Hepatocyte (in vitro differentiated cells): ENCODE data around the gene SULT1A2. TPM values are rescaled to one million over a fixed set of nuclear protein-coding genes. Genes with fewer than 3 reads are reported as not detected.

ENCODE experiments used
- DNase-seq: peaks from one replicate; pipeline ENCODE4 v3.0.0-alpha.2; 2016; ENCODE audit warnings: low spot score
- H2AFZ ChIP-seq: fragments of 200-600 bp; sonication (generic); 2 replicates; pipeline ENCODE4 v1.6.0; 2016; ENCODE audit warnings: antibody characterized with exemption, mild to moderate bottlenecking
- H3K27ac ChIP-seq: fragments of 200-600 bp; sonication (generic); 2 replicates; pipeline ENCODE4 v1.5.1; 2016; ENCODE audit warnings: mild to moderate bottlenecking
- H3K27me3 ChIP-seq: fragments of 200-600 bp; sonication (generic); 2 replicates; pipeline ENCODE4 v1.6.1; 2016
- H3K36me3 ChIP-seq: fragments of 200-600 bp; sonication (generic); replicated peaks from 2 replicates; pipeline ENCODE4 v1.5.1; 2016; ENCODE audit warnings: low read depth; ENCODE audit not compliant: insufficient read depth
- H3K4me1 ChIP-seq: fragments of 200-600 bp; sonication (generic); 2 replicates; pipeline ENCODE4 v1.5.1; 2016; ENCODE audit warnings: mild to moderate bottlenecking, moderate library complexity; ENCODE audit not compliant: insufficient read depth
- H3K4me2 ChIP-seq: fragments of 200-600 bp; sonication (generic); 2 replicates; pipeline ENCODE4 v1.6.0; 2016
- H3K4me3 ChIP-seq: fragments of 200-600 bp; sonication (generic); 2 replicates; pipeline ENCODE4 v1.5.1; 2016; ENCODE audit warnings: mild to moderate bottlenecking
- H3K79me2 ChIP-seq: fragments of 200-600 bp; sonication (generic); 2 replicates; pipeline ENCODE4 v1.6.0; 2017; ENCODE audit warnings: mild to moderate bottlenecking
- H3K9me2 ChIP-seq: fragments of 200-600 bp; sonication (generic); replicated peaks from 2 replicates; pipeline ENCODE4 v1.6.0; 2017; ENCODE audit warnings: mild to moderate bottlenecking; ENCODE audit not compliant: insufficient read depth
- H3K9me3 ChIP-seq: fragments of 200-600 bp; sonication (generic); 2 replicates; pipeline ENCODE4 v1.5.1; 2016; ENCODE audit warnings: low read depth, mild to moderate bottlenecking
- H4K20me1 ChIP-seq: fragments of 200-600 bp; sonication (generic); 2 replicates; pipeline ENCODE4 v1.6.0; 2016; ENCODE audit warnings: mild to moderate bottlenecking; ENCODE audit not compliant: insufficient read depth, poor library complexity, severe bottlenecking
- EZH2 ChIP-seq: fragments of 200-600 bp; sonication (generic); IDR thresholded peaks from 2 replicates; pipeline ENCODE4 v1.6.1; 2016; ENCODE audit warnings: antibody characterized with exemption, mild to moderate bottlenecking, borderline replicate concordance
- EZH2phosphoT487 ChIP-seq: fragments of 200-600 bp; sonication (generic); IDR thresholded peaks from one replicate; pipeline ENCODE4 v1.6.1; 2018; ENCODE audit warnings: antibody characterized with exemption, mild to moderate bottlenecking, low read depth, moderate library complexity; ENCODE audit not compliant: unreplicated experiment, severe bottlenecking
- WGBS: methylation state at CpG from one replicate; pipeline ENCODE4 v1.1.6; 2016; ENCODE audit warnings: low lambda C conversion rate; ENCODE audit errors: missing lambda C conversion rate; 5-methylcytosine and 5-hydroxymethylcytosine counted together
- polyA plus RNA-seq: library from polyadenylated mRNA; unstranded; fragments of >200 nt; fragmentation: Nextera tagmentation; extraction: Ambion mirVana; gene quantifications from 2 replicates; pipeline ENCODE4 v1.2.1, GENCODE V29; 2016
- total RNA-seq: library from RNA; depleted of rRNA; stranded (reverse); fragments of >200 nt; gene quantifications from 2 replicates; pipeline ENCODE4 v1.2.3, GENCODE V29; 2014
- TF ChIP-seq, protein P1 (sequence below): fragments of 200-600 bp; sonication (generic); IDR thresholded peaks from 2 replicates; pipeline ENCODE4 v1.5.1; 2016; ENCODE audit warnings: antibody characterized with exemption, mild to moderate bottlenecking; ENCODE audit not compliant: poor library complexity

Gene SULT1A2
- total and polyA plus RNA-seq, 2 experiments from 2014 or later: 1.8 to 3.6 TPM

DNA sequence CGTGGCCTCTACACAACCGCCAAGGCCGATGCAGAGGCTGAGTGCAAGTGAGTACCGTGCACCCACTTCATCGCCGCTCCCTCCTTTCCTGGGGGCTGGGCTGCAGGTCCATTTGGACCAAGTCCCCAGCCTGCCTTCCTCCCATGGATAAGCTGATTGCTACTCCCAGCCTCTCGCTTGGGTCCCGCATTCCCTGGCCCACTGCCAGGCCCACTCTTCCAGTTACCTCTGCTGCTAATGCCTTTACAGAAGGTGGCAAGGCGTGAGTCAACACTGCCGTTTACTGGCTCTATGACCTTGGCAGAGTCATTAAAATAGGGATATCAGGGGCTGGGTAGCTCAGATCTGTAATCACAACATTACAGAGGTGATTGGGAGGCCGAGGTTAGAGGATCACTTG is 11.2 kb downstream of the SULT1A2 start:
- no peak overlapping the region for H3K4me3 ChIP-seq
- no peak for TF ChIP-seq EZH2
- TF ChIP-seq EZH2phosphoT487: no peak
- TF ChIP-seq, protein P1, sequence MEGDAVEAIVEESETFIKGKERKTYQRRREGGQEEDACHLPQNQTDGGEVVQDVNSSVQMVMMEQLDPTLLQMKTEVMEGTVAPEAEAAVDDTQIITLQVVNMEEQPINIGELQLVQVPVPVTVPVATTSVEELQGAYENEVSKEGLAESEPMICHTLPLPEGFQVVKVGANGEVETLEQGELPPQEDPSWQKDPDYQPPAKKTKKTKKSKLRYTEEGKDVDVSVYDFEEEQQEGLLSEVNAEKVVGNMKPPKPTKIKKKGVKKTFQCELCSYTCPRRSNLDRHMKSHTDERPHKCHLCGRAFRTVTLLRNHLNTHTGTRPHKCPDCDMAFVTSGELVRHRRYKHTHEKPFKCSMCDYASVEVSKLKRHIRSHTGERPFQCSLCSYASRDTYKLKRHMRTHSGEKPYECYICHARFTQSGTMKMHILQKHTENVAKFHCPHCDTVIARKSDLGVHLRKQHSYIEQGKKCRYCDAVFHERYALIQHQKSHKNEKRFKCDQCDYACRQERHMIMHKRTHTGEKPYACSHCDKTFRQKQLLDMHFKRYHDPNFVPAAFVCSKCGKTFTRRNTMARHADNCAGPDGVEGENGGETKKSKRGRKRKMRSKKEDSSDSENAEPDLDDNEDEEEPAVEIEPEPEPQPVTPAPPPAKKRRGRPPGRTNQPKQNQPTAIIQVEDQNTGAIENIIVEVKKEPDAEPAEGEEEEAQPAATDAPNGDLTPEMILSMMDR: no peak

DNA sequence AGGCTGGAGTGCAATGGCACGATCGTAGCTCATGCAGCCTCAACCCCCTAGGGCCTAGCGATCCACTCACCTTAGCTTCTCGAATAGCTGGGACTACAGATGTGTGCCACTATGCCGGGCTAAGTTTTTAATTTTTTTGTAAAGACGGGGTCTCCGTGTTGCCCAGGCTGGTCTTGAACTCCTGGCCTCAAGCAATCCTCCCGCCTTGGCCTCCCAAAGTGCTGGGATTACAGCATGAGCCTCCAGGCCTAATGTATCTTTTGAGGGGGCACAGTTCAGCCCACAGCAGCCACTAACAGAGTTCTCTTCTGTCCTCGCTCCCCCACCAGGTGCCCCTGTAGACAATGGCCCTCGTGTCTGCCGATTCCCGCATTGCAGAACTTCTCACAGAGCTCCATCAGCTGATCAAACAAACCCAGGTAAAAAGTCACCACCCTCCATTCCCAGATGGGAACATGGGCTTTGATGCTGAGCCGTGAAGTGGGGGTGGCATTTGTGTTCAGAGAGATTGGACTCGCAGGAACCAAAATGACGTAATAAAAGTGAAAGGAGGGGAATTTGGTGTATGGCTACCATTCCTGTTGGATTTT is 16.0 kb downstream of the SULT1A2 start:
- H3K36me3 ChIP-seq: no peaks in the 10 kb centered on the region
- H2AFZ ChIP-seq: no peak overlapping the region
- no peaks in the 10 kb centered on the region for H3K27me3 ChIP-seq
- no peaks in the 10 kb centered on the region for H3K79me2 ChIP-seq
- no peaks in the 10 kb centered on the region for H3K4me1 ChIP-seq
- no peak for DNase-seq
- H3K4me3 ChIP-seq: no peak overlapping the region
- no peak overlapping the region for H3K27ac ChIP-seq
- no peaks in the 10 kb centered on the region for H3K9me3 ChIP-seq
- no peak for TF ChIP-seq EZH2
- no peak for TF ChIP-seq EZH2phosphoT487
- no peaks in the 10 kb centered on the region for H3K9me2 ChIP-seq
- WGBS: 92% methylated on average over 15 of the region's 15 CpGs
- H4K20me1 ChIP-seq: no peaks in the 10 kb centered on the region
- no peak overlapping the region for H3K4me2 ChIP-seq

More for the DNA sequence above, 11.2 kb downstream of the SULT1A2 start:
- 91% methylated on average over 11 of the region's 11 CpGs for WGBS
- Histone ChIP-seq H3K27ac (no peak overlapping the region), H3K9me3 (no peaks in the 10 kb centered on the region), H3K27me3 (no peaks in the 10 kb centered on the region), H3K4me2 (no peak overlapping the region), H3K79me2 (no peaks in the 10 kb centered on the region), H3K4me1 (no peaks in the 10 kb centered on the region), H4K20me1 (no peaks in the 10 kb centered on the region), H2AFZ (no peak overlapping the region), H3K9me2 (no peaks in the 10 kb centered on the region), H3K36me3 (no peaks in the 10 kb centered on the region)
- no peak for DNase-seq

DNA sequence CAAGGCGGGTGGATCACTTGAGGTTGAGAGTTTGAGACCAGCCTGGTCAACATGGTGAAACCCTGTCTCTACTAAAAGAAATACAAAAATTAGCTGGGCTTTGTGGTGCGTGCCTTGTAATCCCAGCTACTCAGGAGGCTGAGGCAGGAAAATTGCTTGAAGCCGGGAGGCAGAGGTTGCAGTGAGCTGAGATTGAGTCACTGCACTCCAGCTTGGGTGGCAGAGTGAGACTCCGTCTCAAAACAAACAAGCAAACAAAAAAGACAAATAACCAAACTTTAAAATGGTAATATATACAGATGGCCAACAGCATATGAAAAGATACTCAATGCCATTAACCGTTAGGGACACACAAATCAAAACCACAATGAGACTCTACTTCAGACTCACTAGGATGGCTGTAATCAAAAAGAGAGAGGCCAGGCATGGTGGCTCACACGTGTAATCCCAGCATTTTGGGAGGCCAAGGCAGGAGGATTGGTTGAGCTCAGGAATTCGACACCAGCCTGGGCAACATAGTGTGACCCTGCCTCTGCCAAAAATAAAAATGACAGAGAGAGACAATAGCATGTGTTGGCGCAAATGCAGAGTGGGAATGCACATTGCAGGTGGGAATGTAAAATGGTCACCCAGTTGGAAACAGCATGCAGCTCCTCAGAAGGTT is 21.3 kb downstream of the SULT1A2 start:
- WGBS: 92% methylated on average over 8 of the region's 8 CpGs
- no peaks in the 10 kb centered on the region for H3K27me3 ChIP-seq
- H3K9me3 ChIP-seq: no peaks in the 10 kb centered on the region
- H3K4me3 ChIP-seq: no peak overlapping the region
- peaks cover 6% of the 10 kb centered on the region for H3K79me2 ChIP-seq
- H2AFZ ChIP-seq: no peak overlapping the region
- no peak overlapping the region for H3K27ac ChIP-seq
- DNase-seq: no peak
- H3K4me2 ChIP-seq: no peak overlapping the region
- H4K20me1 ChIP-seq: no peaks in the 10 kb centered on the region
- H3K4me1 ChIP-seq: peaks cover 11% of the 10 kb centered on the region
- H3K9me2 ChIP-seq: no peaks in the 10 kb centered on the region
- TF ChIP-seq EZH2phosphoT487: no peak
- TF ChIP-seq, protein P1: no peak
- no peak for TF ChIP-seq EZH2
- no peaks in the 10 kb centered on the region for H3K36me3 ChIP-seq

DNA sequence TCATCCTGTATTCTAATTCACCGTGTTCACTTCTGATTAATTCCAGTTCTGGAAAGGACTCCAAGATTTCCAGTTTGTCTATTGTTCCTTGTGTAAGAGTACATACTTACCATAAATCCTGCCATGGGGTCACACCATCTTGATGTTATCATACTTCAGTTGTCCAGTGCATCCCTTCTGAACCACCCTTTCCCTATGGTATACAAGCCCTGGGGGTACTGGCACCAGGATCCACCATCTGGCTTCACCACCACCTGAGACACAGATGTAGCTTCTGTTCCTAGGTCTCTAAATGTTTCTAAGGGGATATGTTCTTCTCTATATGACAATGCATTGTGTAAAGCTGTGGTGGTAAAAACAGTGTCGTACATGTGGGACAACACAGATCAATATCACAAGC is 21.9 kb downstream of the SULT1A2 start:
- WGBS: 92% methylated on average over 2 of the region's 2 CpGs
- TF ChIP-seq, protein P1: no peak
- TF ChIP-seq EZH2 (no peak), EZH2phosphoT487 (no peak)
- Histone ChIP-seq H3K27me3 (no peaks in the 10 kb centered on the region), H4K20me1 (no peaks in the 10 kb centered on the region), H3K4me2 (no peak overlapping the region), H3K4me1 (peaks cover 11% of the 10 kb centered on the region), H3K27ac (no peak overlapping the region), H3K36me3 (no peaks in the 10 kb centered on the region), H3K9me2 (no peaks in the 10 kb centered on the region), H3K4me3 (no peak overlapping the region), H3K79me2 (peaks cover 11% of the 10 kb centered on the region), H3K9me3 (no peaks in the 10 kb centered on the region), H2AFZ (no peak overlapping the region)
- no peak for DNase-seq
